ENCODE results near the gene HOXA1.

DNA sequence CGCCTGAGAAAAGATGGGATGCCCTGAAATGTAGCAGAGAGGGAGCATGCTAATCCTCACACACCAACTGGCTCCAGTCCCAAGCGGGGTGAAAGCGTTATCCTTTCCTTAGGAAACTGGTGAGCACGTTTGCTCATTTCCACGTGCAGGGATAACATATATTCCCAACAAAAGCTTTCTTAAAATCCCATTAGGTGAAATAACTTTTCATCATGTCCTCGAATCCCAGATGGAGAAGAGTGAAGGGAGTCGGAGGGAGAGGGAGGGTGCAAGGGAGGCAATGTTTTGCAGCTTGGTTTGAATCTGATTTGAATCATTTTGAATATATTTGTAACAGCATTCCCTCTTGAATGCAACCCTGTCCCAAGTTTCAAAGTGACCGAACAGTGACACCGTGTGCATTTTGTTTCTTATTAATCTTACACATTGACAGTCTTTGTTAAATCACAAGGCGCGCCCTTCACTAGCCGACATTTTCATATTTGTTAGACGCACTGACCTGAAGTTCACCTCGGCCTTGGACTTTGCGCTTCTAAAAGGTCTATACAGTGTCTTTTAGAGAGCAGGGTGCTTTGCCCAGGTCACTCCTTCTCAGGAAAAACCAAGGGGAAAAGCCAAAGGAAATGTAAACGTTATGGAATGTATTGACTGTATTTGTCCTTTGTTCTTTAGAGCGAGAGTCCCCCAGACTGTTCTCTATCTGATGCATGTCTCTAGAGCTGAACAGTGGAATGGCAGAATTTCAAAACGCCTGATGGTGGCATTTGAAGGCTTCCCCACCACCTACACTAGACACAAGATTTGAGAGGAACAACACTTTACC lies 37.8 kb upstream of the HOXA1 start:
- TF ChIP-seq POLR2AphosphoS5 (IDR thresholded peaks at IDR 0.05) = no peak
- TF ChIP-seq, protein P1, sequence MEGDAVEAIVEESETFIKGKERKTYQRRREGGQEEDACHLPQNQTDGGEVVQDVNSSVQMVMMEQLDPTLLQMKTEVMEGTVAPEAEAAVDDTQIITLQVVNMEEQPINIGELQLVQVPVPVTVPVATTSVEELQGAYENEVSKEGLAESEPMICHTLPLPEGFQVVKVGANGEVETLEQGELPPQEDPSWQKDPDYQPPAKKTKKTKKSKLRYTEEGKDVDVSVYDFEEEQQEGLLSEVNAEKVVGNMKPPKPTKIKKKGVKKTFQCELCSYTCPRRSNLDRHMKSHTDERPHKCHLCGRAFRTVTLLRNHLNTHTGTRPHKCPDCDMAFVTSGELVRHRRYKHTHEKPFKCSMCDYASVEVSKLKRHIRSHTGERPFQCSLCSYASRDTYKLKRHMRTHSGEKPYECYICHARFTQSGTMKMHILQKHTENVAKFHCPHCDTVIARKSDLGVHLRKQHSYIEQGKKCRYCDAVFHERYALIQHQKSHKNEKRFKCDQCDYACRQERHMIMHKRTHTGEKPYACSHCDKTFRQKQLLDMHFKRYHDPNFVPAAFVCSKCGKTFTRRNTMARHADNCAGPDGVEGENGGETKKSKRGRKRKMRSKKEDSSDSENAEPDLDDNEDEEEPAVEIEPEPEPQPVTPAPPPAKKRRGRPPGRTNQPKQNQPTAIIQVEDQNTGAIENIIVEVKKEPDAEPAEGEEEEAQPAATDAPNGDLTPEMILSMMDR (IDR thresholded peaks at IDR 0.05) = no peak
- TF ChIP-seq POLR2A (IDR thresholded peaks at IDR 0.05) = no peak

All from breast epithelium (tissue), 3 donors.